GM23338 (cell line): ENCODE measurements around the gene EHF. TPM values are rescaled to one million over a fixed set of nuclear protein-coding genes. Genes with fewer than 3 reads are reported as not detected.

Source experiments
- ATAC-seq: fragments of 200-7000 bp; cut with Tn5 transposase; 3 replicates; pipeline ENCODE4 v1.9.1; 2020
- DNase-seq: peaks from one replicate; pipeline ENCODE4 v3.0.0-alpha.2; 2015; ENCODE audit warnings: low spot score
- H2AFZ ChIP-seq: fragments of 200-600 bp; sonication (generic); 2 replicates; pipeline ENCODE4 v1.8.0; 2016; ENCODE audit warnings: antibody characterized with exemption, mild to moderate bottlenecking, moderate library complexity
- H3F3A ChIP-seq: fragments of 200-600 bp; sonication (generic); replicated peaks from 2 replicates; pipeline ENCODE4 v1.8.0; 2017; ENCODE audit warnings: antibody characterized with exemption, mixed run types, low read depth
- H3K27ac ChIP-seq: fragments of 200-600 bp; sonication (generic); 2 replicates; pipeline ENCODE4 v1.6.1; 2016; ENCODE audit warnings: low read depth
- H3K27me3 ChIP-seq: fragments of 200-600 bp; sonication (generic); 2 replicates; pipeline ENCODE4 v1.8.0; 2016; ENCODE audit warnings: mild to moderate bottlenecking, mixed run types, moderate library complexity; ENCODE audit not compliant: insufficient read depth
- H3K36me3 ChIP-seq: fragments of 200-600 bp; sonication (generic); 2 replicates; pipeline ENCODE4 v1.8.0; 2016; ENCODE audit warnings: mild to moderate bottlenecking; ENCODE audit not compliant: insufficient read depth
- H3K4me1 ChIP-seq: fragments of 200-600 bp; sonication (generic); 2 replicates; pipeline ENCODE4 v1.8.0; 2016; ENCODE audit warnings: mild to moderate bottlenecking, moderate library complexity; ENCODE audit not compliant: insufficient read depth
- H3K4me2 ChIP-seq: fragments of 200-600 bp; sonication (generic); 2 replicates; pipeline ENCODE4 v1.7.1; 2017; ENCODE audit warnings: mixed run types
- H3K4me3 ChIP-seq: fragments of 200-600 bp; sonication (generic); 2 replicates; pipeline ENCODE4 v1.6.1; 2016; ENCODE audit warnings: mixed run types
- H3K79me2 ChIP-seq: fragments of 200-600 bp; sonication (generic); replicated peaks from 2 replicates; pipeline ENCODE4 v1.8.0; 2017; ENCODE audit warnings: mild to moderate bottlenecking; ENCODE audit not compliant: insufficient read depth
- H3K9me2 ChIP-seq: fragments of 200-600 bp; sonication (generic); 2 replicates; pipeline ENCODE4 v1.8.0; 2017; ENCODE audit not compliant: insufficient read depth
- H4K20me1 ChIP-seq: fragments of 200-600 bp; sonication (generic); replicated peaks from 2 replicates; pipeline ENCODE4 v1.8.0; 2017; ENCODE audit warnings: mild to moderate bottlenecking; ENCODE audit not compliant: insufficient read depth
- H3K27ac Mint-ChIP-seq: 2 replicates; pipeline ENCODE4 v1.8.0; 2020; ENCODE audit warnings: inconsistent platforms, mild to moderate bottlenecking, moderate library complexity, mixed read lengths
- H3K27me3 Mint-ChIP-seq: 3 replicates; pipeline ENCODE4 v1.8.0; 2022; ENCODE audit warnings: low read depth, mild to moderate bottlenecking, moderate library complexity, mixed read lengths, inconsistent platforms; ENCODE audit not compliant: insufficient read depth, poor library complexity
- H3K36me3 Mint-ChIP-seq: 3 replicates; pipeline ENCODE4 v1.8.0; 2021; ENCODE audit warnings: low read depth, mild to moderate bottlenecking, inconsistent platforms, moderate library complexity, mixed read lengths
- H3K4me1 Mint-ChIP-seq: 3 replicates; pipeline ENCODE4 v1.8.0; 2020; ENCODE audit warnings: mild to moderate bottlenecking, inconsistent platforms, mixed read lengths
- H3K4me3 Mint-ChIP-seq: 3 replicates; pipeline ENCODE4 v1.8.0; 2021; ENCODE audit warnings: moderate library complexity, mild to moderate bottlenecking, inconsistent platforms, mixed read lengths
- H3K9me3 Mint-ChIP-seq: 3 replicates; pipeline ENCODE4 v1.8.0; 2020; ENCODE audit warnings: moderate library complexity, mild to moderate bottlenecking, inconsistent platforms, mixed read lengths
- CREB1 ChIP-seq: fragments of 250-450 bp; sonication (Bioruptor Pico); IDR thresholded peaks from 2 replicates; pipeline ENCODE4 v1.5.0; 2020; ENCODE audit warnings: low read depth, mild to moderate bottlenecking, moderate library complexity
- CTCF ChIP-seq, 2 experiments: fragments of 200-600 bp in 1 of 2; sonication (generic) in 1 of 2; conservative IDR thresholded peaks; 2 replicates each; pipeline versions ENCODE4 v1.5.1 to v1.6.1; 2016 to 2017; ENCODE audit warnings: antibody characterized with exemption in 2 of 2, low read depth in 2 of 2, mild to moderate bottlenecking in 2 of 2, moderate library complexity in 1 of 2
- ETS1 ChIP-seq: IDR thresholded peaks from 2 replicates; pipeline ENCODE4 v1.6.1; 2016; ENCODE audit warnings: antibody characterized with exemption
- EZH2 ChIP-seq: fragments of 200-600 bp; sonication (generic); IDR thresholded peaks from one replicate; pipeline ENCODE4 v1.8.0; 2017; ENCODE audit warnings: antibody characterized with exemption, mild to moderate bottlenecking, low read depth; ENCODE audit not compliant: unreplicated experiment
- EZH2phosphoT487 ChIP-seq: fragments of 200-600 bp; sonication (generic); IDR thresholded peaks from one replicate; pipeline ENCODE4 v1.8.1; 2018; ENCODE audit warnings: antibody characterized with exemption; ENCODE audit not compliant: unreplicated experiment
- JUNB ChIP-seq: IDR thresholded peaks from one replicate; pipeline ENCODE4 v1.6.1; 2016; ENCODE audit warnings: antibody characterized with exemption; ENCODE audit not compliant: unreplicated experiment
- NANOG ChIP-seq: IDR thresholded peaks from 2 replicates; pipeline ENCODE4 v1.6.1; 2016; ENCODE audit warnings: antibody characterized with exemption, borderline replicate concordance
- POLR2AphosphoS5 ChIP-seq: IDR thresholded peaks from 2 replicates; pipeline ENCODE4 v1.6.1; 2016; ENCODE audit warnings: antibody characterized with exemption, low read depth
- REST ChIP-seq: IDR thresholded peaks from one replicate; pipeline ENCODE4 v1.6.1; 2018; ENCODE audit warnings: antibody characterized with exemption; ENCODE audit not compliant: unreplicated experiment
- STAT1 ChIP-seq: IDR thresholded peaks from one replicate; pipeline ENCODE4 v1.6.1; 2016; ENCODE audit warnings: antibody characterized with exemption; ENCODE audit not compliant: unreplicated experiment
- ZNF114 ChIP-seq: fragments of 250-450 bp; sonication (Bioruptor Pico); IDR thresholded peaks from 2 replicates; pipeline ENCODE4 v1.5.0; 2020; ENCODE audit warnings: mild to moderate bottlenecking, moderate library complexity
- ZNF331 ChIP-seq: fragments of 250-450 bp; sonication (Bioruptor Pico); IDR thresholded peaks from 2 replicates; pipeline ENCODE4 v1.5.0; 2020; ENCODE audit warnings: low read depth, mild to moderate bottlenecking, moderate library complexity
- ZNF462 ChIP-seq: fragments of 250-450 bp; sonication (Bioruptor Pico); IDR thresholded peaks from 2 replicates; pipeline ENCODE4 v1.5.0; 2020; ENCODE audit warnings: mild to moderate bottlenecking, moderate library complexity
- polyA plus RNA-seq: library from polyadenylated mRNA; unstranded; fragments of >200 nt; fragmentation: Nextera tagmentation; extraction: Ambion mirVana; gene quantifications from 2 replicates; pipeline ENCODE4 v1.2.1, GENCODE V29; 2016
- total RNA-seq: library from RNA; depleted of rRNA; stranded (reverse); fragments of >200 nt; shearing (Covaris generic); gene quantifications from 2 replicates; pipeline ENCODE4 v1.2.3, GENCODE V29; 2014

EHF gene
- total and polyA plus RNA-seq, 2 experiments from 2014 or later: not detected

- no peaks in the 10 kb centered on the region for H4K20me1 ChIP-seq
- ATAC-seq: no peak
- H3K36me3 Mint-ChIP-seq: no peaks in the 10 kb centered on the region
- no peak overlapping the region for H3K4me3 Mint-ChIP-seq
- no peaks in the 10 kb centered on the region; the same call in 2 of the 3 replicates for H3K9me3 Mint-ChIP-seq
- H3K4me1 Mint-ChIP-seq: no peaks in the 10 kb centered on the region
- H2AFZ ChIP-seq: no peak overlapping the region; the same call in none of the 2 replicates
- no peaks in the 10 kb centered on the region for H3K4me1 ChIP-seq
- TF ChIP-seq REST (no peak), ETS1 (no peak), CREB1 (CRISPR knock-in tag) (no peak), EZH2phosphoT487 (no peak), POLR2AphosphoS5 (no peak), EZH2 (no peak), ZNF331 (CRISPR knock-in tag) (no peak), ZNF462 (CRISPR knock-in tag) (no peak), STAT1 (no peak), ZNF114 (no peak), NANOG (no peak), JUNB (no peak), CTCF (conservative IDR thresholded peaks at IDR 0.05; ENCODE audit: low read depth in 2 of 2) (no peak)
- H3K79me2 ChIP-seq: no peaks in the 10 kb centered on the region
- H3K27ac ChIP-seq: no peak overlapping the region
- no peaks in the 10 kb centered on the region for H3F3A ChIP-seq
- no peaks in the 10 kb centered on the region for H3K9me2 ChIP-seq
- no peak overlapping the region for H3K4me2 ChIP-seq
- peaks cover 3% of the 10 kb centered on the region for H3K27me3 Mint-ChIP-seq
- DNase-seq: no peak
- no peak overlapping the region for H3K4me3 ChIP-seq
- no peaks in the 10 kb centered on the region for H3K27me3 ChIP-seq
- no peak overlapping the region for H3K27ac Mint-ChIP-seq
- H3K36me3 ChIP-seq: no peaks in the 10 kb centered on the region
Observed at GRCh38 chr11:34600339-34601084, 20.4 kb upstream of the EHF start.
